ENCODE data around the gene GNG12. TPM values are rescaled to one million over a fixed set of nuclear protein-coding genes. Genes with fewer than 3 reads are reported as not detected.

GNG12 gene
- total RNA-seq, 1 experiment from 2014 or later: 14.3 TPM

DNA sequence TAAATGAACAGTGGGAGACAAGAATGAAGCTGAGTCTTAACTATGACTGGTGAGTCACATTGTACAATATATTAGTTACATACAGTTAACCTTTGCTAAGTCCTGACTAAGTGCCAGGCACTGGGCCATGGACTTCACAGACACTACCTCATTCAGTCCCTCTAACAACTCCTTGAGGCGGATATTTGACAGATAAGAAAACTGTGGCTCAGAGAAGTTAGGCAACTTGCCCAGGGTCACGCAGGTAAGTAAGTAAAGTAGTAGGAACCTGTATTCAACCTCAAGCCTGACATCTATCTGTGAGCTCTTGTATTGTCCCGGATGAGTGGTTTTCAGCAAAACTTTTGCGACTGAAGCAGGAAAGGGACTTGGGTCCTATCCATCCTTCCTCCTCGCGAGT lies 62.1 kb downstream of the GNG12 start:
- Histone ChIP-seq H3K27ac (ENCODE audit: insufficient read length, low read depth, low read length) (no peak overlapping the region), H2AK5ac (ENCODE audit: insufficient read length, low read length) (no peak overlapping the region), H3K9me3 (ENCODE audit: control insufficient read depth, low read depth, low read length) (no peaks in the 10 kb centered on the region), H3K4me1 (ENCODE audit: insufficient read depth, low read length) (peaks cover 2% of the 10 kb centered on the region; the same call in 1 of the 2 replicates), H3K56ac (ENCODE audit: insufficient read length, low read depth, low read length) (no peak overlapping the region), H2AFZ (ENCODE audit: low read length) (no peak overlapping the region), H3K79me1 (ENCODE audit: insufficient read depth, low read depth, low read length, poor library complexity, severe bottlenecking) (no peaks in the 10 kb centered on the region), H4K91ac (ENCODE audit: insufficient read length, low read depth, low read length) (no peak overlapping the region), H3K4me2 (ENCODE audit: insufficient read depth, insufficient read length, low read length) (no peak overlapping the region), H3T11ph (ENCODE audit: low read length) (no peak overlapping the region), H3K27me3 (ENCODE audit: insufficient read depth, low read length) (no peaks in the 10 kb centered on the region), H2BK12ac (ENCODE audit: insufficient read length, low read depth, low read length) (no peak overlapping the region), H3K18ac (ENCODE audit: insufficient read length, low read depth, low read length) (no peak overlapping the region), H3K14ac (ENCODE audit: insufficient read depth, low read length) (no peak overlapping the region), H4K5ac (ENCODE audit: insufficient read length, low read depth, low read length) (no peak overlapping the region), H4K20me1 (ENCODE audit: control insufficient read depth, insufficient read depth, insufficient read length) (no peaks in the 10 kb centered on the region), H2BK5ac (ENCODE audit: insufficient read length, low read length) (no peak overlapping the region), H2BK15ac (ENCODE audit: low read depth, low read length) (no peak overlapping the region), H3K4ac (ENCODE audit: low read depth, low read length) (no peak overlapping the region), H4K8ac (replicated peaks; ENCODE audit: insufficient read length, low read depth, low read length) (no peak overlapping the region), H2BK20ac (ENCODE audit: low read depth, low read length, poor library complexity, severe bottlenecking) (no peak overlapping the region), H3K9ac (ENCODE audit: extremely low read depth, insufficient read length, low read length) (no peak overlapping the region), H3K23ac (ENCODE audit: insufficient read length, low read depth, low read length) (no peak overlapping the region), H2BK120ac (ENCODE audit: low read depth, low read length, poor library complexity, severe bottlenecking) (no peak overlapping the region), H3K79me2 (ENCODE audit: insufficient read depth, low read length) (no peaks in the 10 kb centered on the region), H3K23me2 (ENCODE audit: insufficient read length, low read depth, low read length, poor library complexity, severe bottlenecking) (no peaks in the 10 kb centered on the region)
- Mint-ChIP-seq H3K4me3 (no peak overlapping the region), H3K4me1 (peaks cover 5 to 13% of the 10 kb centered on the region in 2 experiments), H3K36me3 (ENCODE audit: insufficient read depth in 1 of 3, low read depth in 3 of 3) (no peaks in the 10 kb centered on the region), H3K27me3 (ENCODE audit: low read depth) (no peaks in the 10 kb centered on the region), H3K27ac (no peak overlapping the region), H3K9me3 (no peaks in the 10 kb centered on the region)
- TF ChIP-seq, protein P1, sequence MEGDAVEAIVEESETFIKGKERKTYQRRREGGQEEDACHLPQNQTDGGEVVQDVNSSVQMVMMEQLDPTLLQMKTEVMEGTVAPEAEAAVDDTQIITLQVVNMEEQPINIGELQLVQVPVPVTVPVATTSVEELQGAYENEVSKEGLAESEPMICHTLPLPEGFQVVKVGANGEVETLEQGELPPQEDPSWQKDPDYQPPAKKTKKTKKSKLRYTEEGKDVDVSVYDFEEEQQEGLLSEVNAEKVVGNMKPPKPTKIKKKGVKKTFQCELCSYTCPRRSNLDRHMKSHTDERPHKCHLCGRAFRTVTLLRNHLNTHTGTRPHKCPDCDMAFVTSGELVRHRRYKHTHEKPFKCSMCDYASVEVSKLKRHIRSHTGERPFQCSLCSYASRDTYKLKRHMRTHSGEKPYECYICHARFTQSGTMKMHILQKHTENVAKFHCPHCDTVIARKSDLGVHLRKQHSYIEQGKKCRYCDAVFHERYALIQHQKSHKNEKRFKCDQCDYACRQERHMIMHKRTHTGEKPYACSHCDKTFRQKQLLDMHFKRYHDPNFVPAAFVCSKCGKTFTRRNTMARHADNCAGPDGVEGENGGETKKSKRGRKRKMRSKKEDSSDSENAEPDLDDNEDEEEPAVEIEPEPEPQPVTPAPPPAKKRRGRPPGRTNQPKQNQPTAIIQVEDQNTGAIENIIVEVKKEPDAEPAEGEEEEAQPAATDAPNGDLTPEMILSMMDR (conservative IDR thresholded peaks at IDR 0.05): peak; percentile 56
- DNase-seq: no peak
- no CpG with 5 or more reads among the region's 6 CpGs for WGBS (ENCODE audit: extremely low coverage, insufficient read length, low lambda C conversion rate)

All from H9 (cell line).